SK-N-SH treated with all-trans-retinoic acid at 6 μM for 48 hours (cell line): Measurements from ENCODE around the gene SUGCT.

ENCODE experiments used
- ARNTL ChIP-seq: fragments of 450-650 bp; formaldehyde crosslinking; IDR thresholded peaks from 2 replicates; pipeline ENCODE4 v1.5.0; 2020; ENCODE audit warnings: low read depth, mild to moderate bottlenecking, moderate library complexity, borderline replicate concordance
- CREB5 ChIP-seq: fragments of 250-450 bp; sonication (Bioruptor Pico); IDR thresholded peaks from 2 replicates; pipeline ENCODE4 v1.5.1; 2020; ENCODE audit warnings: low read depth, mild to moderate bottlenecking, moderate library complexity
- OSR1 ChIP-seq: fragments of 250-450 bp; sonication (Bioruptor Pico); IDR thresholded peaks from 2 replicates; pipeline ENCODE4 v1.8.0; 2022; ENCODE audit warnings: moderate library complexity, mild to moderate bottlenecking, inconsistent platforms
- PATZ1 ChIP-seq: fragments of 250-450 bp; sonication (Bioruptor Pico); IDR thresholded peaks from 2 replicates; pipeline ENCODE4 v1.8.0; 2020; ENCODE audit warnings: mild to moderate bottlenecking, moderate library complexity, borderline replicate concordance
- RARB ChIP-seq: fragments of 250-450 bp; sonication (Bioruptor Pico); IDR thresholded peaks from 2 replicates; pipeline ENCODE4 v1.8.0; 2021; ENCODE audit warnings: mild to moderate bottlenecking, moderate library complexity
- SNAI2 ChIP-seq: fragments of 250-450 bp; sonication (Bioruptor Pico); IDR thresholded peaks from 2 replicates; pipeline ENCODE4 v1.5.0; 2020; ENCODE audit warnings: mild to moderate bottlenecking, moderate library complexity
- TOX ChIP-seq: fragments of 250-450 bp; sonication (Bioruptor Pico); IDR thresholded peaks from 2 replicates; pipeline ENCODE4 v1.8.0; 2021; ENCODE audit warnings: mild to moderate bottlenecking, moderate library complexity, borderline replicate concordance
- ZC3H10 ChIP-seq: fragments of 250-450 bp; sonication (Bioruptor Pico); IDR thresholded peaks from 2 replicates; pipeline ENCODE4 v1.5.1; 2021; ENCODE audit warnings: mild to moderate bottlenecking, moderate library complexity
- ZFP3 ChIP-seq: fragments of 250-450 bp; sonication (Bioruptor Pico); IDR thresholded peaks from 2 replicates; pipeline ENCODE4 v1.5.0; 2020; ENCODE audit warnings: mild to moderate bottlenecking, moderate library complexity
- ZFP30 ChIP-seq: fragments of 450-650 bp; formaldehyde crosslinking; IDR thresholded peaks from 2 replicates; pipeline ENCODE4 v1.5.0; 2022; ENCODE audit warnings: mild to moderate bottlenecking, moderate library complexity
- ZNF565 ChIP-seq: fragments of 450-650 bp; formaldehyde crosslinking; conservative IDR thresholded peaks from 2 replicates; pipeline ENCODE4 v1.5.0; 2020; ENCODE audit warnings: low read depth, mild to moderate bottlenecking, moderate library complexity
- ZNF70 ChIP-seq: fragments of 450-650 bp; formaldehyde crosslinking; IDR thresholded peaks from 2 replicates; pipeline ENCODE4 v1.5.0; 2020; ENCODE audit warnings: mild to moderate bottlenecking, moderate library complexity
- ZNF8 ChIP-seq: fragments of 450-650 bp; formaldehyde crosslinking; IDR thresholded peaks from 2 replicates; pipeline ENCODE4 v1.5.0; 2020; ENCODE audit warnings: mild to moderate bottlenecking, moderate library complexity
- TF ChIP-seq, protein P1 (sequence below): fragments of 250-450 bp; sonication (Bioruptor Pico); IDR thresholded peaks from 2 replicates; pipeline ENCODE4 v1.8.0; 2021; ENCODE audit warnings: low read depth, mild to moderate bottlenecking, moderate library complexity, borderline replicate concordance

- TF ChIP-seq ZNF565 = no peak
- no peak for TF ChIP-seq ZFP30 (CRISPR knock-in tag)
- TF ChIP-seq ZFP3 (CRISPR knock-in tag) = no peak
- no peak for TF ChIP-seq PATZ1 (CRISPR knock-in tag)
- no peak for TF ChIP-seq TOX (CRISPR knock-in tag)
- no peak for TF ChIP-seq ARNTL (CRISPR knock-in tag)
- TF ChIP-seq RARB (CRISPR knock-in tag) = no peak
- no peak for TF ChIP-seq OSR1 (CRISPR knock-in tag)
- TF ChIP-seq CREB5 (CRISPR knock-in tag) = no peak
- TF ChIP-seq SNAI2 (CRISPR knock-in tag) = no peak
- TF ChIP-seq, protein P1, sequence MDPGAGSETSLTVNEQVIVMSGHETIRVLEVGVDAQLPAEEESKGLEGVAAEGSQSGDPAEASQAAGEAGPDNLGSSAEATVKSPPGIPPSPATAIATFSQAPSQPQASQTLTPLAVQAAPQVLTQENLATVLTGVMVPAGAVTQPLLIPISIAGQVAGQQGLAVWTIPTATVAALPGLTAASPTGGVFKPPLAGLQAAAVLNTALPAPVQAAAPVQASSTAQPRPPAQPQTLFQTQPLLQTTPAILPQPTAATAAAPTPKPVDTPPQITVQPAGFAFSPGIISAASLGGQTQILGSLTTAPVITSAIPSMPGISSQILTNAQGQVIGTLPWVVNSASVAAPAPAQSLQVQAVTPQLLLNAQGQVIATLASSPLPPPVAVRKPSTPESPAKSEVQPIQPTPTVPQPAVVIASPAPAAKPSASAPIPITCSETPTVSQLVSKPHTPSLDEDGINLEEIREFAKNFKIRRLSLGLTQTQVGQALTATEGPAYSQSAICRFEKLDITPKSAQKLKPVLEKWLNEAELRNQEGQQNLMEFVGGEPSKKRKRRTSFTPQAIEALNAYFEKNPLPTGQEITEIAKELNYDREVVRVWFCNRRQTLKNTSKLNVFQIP (CRISPR knock-in tag) = no peak
- TF ChIP-seq ZNF8 (CRISPR knock-in tag) = no peak
- no peak for TF ChIP-seq ZC3H10
- no peak for TF ChIP-seq ZNF70 (CRISPR knock-in tag)
Measured at GRCh38 chr7:40306025-40306424, 171.2 kb downstream of the SUGCT start.
